K562 (cell line): Measurements from ENCODE around the gene CACNG6. TPM values are rescaled to one million over a fixed set of nuclear protein-coding genes. Genes with fewer than 3 reads are reported as not detected.

Experiments
- ATAC-seq: fragments of 200-7000 bp; cut with Tn5 transposase; 3 replicates; pipeline ENCODE4 v1.9.1; 2020; ENCODE audit warnings: moderate library complexity
- BruUV-seq: library from RNA; stranded (reverse); fragments of 400-500 nt; replicated peaks from 2 replicates; lab custom pipeline; 2021; lab: Mats Ljungman, UMichigan
- CTCF ChIA-PET: fragments of 300-600 bp; formaldehyde crosslinking; extraction: SDS; loops from one replicate; lab custom pipeline; 2021; ENCODE audit warnings: low intra/inter-chr PET ratio; lab: Yijun Ruan, JAX
- POLR2A ChIA-PET: fragments of 300-600, 350-650 bp; sonication (Branson Sonifier 250); formaldehyde crosslinking; extraction: SDS; loops from one replicate; lab custom pipeline; 2021; ENCODE audit warnings: antibody characterized with exemption, inconsistent platforms; lab: Yijun Ruan, JAX
- DNase-seq, 4 experiments: peaks; one replicate each; pipeline versions ENCODE4 v3.0.0 to v3.0.0-alpha.2; 2011 to 2018; ENCODE audit warnings: low spot score in 3 of 4, mixed read lengths in 3 of 4; ENCODE audit errors: extremely low read depth in 1 of 4
- FAIRE-seq: peaks from 2 replicates; lab custom pipeline; 2011; peaks lifted over from hg19 to GRCh38; lab: Jason Lieb, UNC
- H2AFZ ChIP-seq: 2 replicates; pipeline ENCODE4 v1.6.0; 2011; ENCODE audit warnings: low read depth, low read length, control low read depth, inconsistent platforms
- H3K27ac ChIP-seq: fragments of 200-600 bp; 3 replicates; pipeline ENCODE4 v1.8.0; 2011; ENCODE audit warnings: low read depth, mild to moderate bottlenecking, control low read depth, inconsistent platforms, low read length, moderate library complexity, mixed read lengths; ENCODE audit errors: extremely low read depth
- H3K27me3 ChIP-seq, 2 experiments: fragments of 300-600 bp in 1 of 2; 2 replicates in 1 of 2; 3 replicates in 1 of 2; pipeline versions ENCODE4 v1.6.0 to v1.8.0; 2011; ENCODE audit warnings: inconsistent platforms in 2 of 2, low read length in 2 of 2, mild to moderate bottlenecking in 1 of 2, mixed read lengths in 1 of 2, moderate library complexity in 1 of 2; ENCODE audit not compliant: control insufficient read depth in 2 of 2, insufficient read depth in 2 of 2
- H3K36me3 ChIP-seq: fragments of 300-600 bp; 3 replicates; pipeline ENCODE4 v1.8.0; 2011; ENCODE audit warnings: mild to moderate bottlenecking, low read length, inconsistent platforms; ENCODE audit not compliant: control insufficient read depth, insufficient read depth
- H3K4me1 ChIP-seq, 2 experiments: fragments of 200-600 bp in 1 of 2; replicated peaks in 1 of 2; 2 replicates in 1 of 2; 3 replicates in 1 of 2; pipeline versions ENCODE4 v1.5.1 to v1.8.0; 2011; ENCODE audit warnings: inconsistent platforms in 2 of 2, low read length in 2 of 2, mild to moderate bottlenecking in 1 of 2, mixed read lengths in 1 of 2, moderate library complexity in 1 of 2; ENCODE audit not compliant: control insufficient read depth in 2 of 2, insufficient read depth in 2 of 2
- H3K4me2 ChIP-seq: 2 replicates; pipeline ENCODE4 v1.6.1; 2011; ENCODE audit warnings: low read length, control low read depth, inconsistent platforms, mixed read lengths; ENCODE audit not compliant: insufficient read depth
- H3K4me3 ChIP-seq: fragments of 200-600 bp; sonication (generic), shearing (Covaris generic); 2 replicates; pipeline ENCODE4 v1.5.1; 2016; ENCODE audit warnings: control low read depth, inconsistent platforms
- H3K79me2 ChIP-seq: fragments of 200-600 bp; 3 replicates; pipeline ENCODE4 v1.8.0; 2011; ENCODE audit warnings: low read length, inconsistent platforms; ENCODE audit not compliant: control insufficient read depth, insufficient read depth
- H3K9ac ChIP-seq, 2 experiments: 2 replicates each; pipeline versions ENCODE4 v1.6.0 to v1.6.1; 2011; ENCODE audit warnings: low read depth in 2 of 2, low read length in 2 of 2, control low read depth in 1 of 2, inconsistent platforms in 1 of 2, mild to moderate bottlenecking in 1 of 2, mixed read lengths in 1 of 2; ENCODE audit not compliant: insufficient read depth in 1 of 2
- H3K9me1 ChIP-seq: one replicate; pipeline ENCODE4 v1.6.0; 2011; ENCODE audit warnings: inconsistent platforms, mild to moderate bottlenecking, low read length, moderate library complexity; ENCODE audit not compliant: control insufficient read depth, insufficient read depth
- H3K9me3 ChIP-seq: replicated peaks from 2 replicates; pipeline ENCODE4 v1.5.1; 2011; ENCODE audit warnings: low read depth, low read length, inconsistent platforms; ENCODE audit not compliant: control insufficient read depth, insufficient read depth
- H4K20me1 ChIP-seq: replicated peaks from 2 replicates; pipeline ENCODE4 v1.6.1; 2011; ENCODE audit warnings: low read length, inconsistent platforms, mixed read lengths; ENCODE audit not compliant: control insufficient read depth, insufficient read depth
- ELF2 ChIP-seq: fragments of 250-450 bp; sonication (Bioruptor Pico); IDR thresholded peaks from 2 replicates; pipeline ENCODE4 v1.5.0; 2021; ENCODE audit warnings: mild to moderate bottlenecking
- FOXA3 ChIP-seq, 2 experiments: fragments of 450-650 bp in 1 of 2; sonication (generic) in 1 of 2; formaldehyde crosslinking; IDR thresholded peaks in 1 of 2; conservative IDR thresholded peaks in 1 of 2; 2 replicates each; pipeline versions ENCODE4 v1.4.0 to v1.8.0; 2020 to 2022; ENCODE audit warnings: mild to moderate bottlenecking in 2 of 2, missing genetic modification reagents in 1 of 2
- HNRNPK ChIP-seq: fragments of 200-400 bp; formaldehyde crosslinking; IDR thresholded peaks from one replicate; pipeline ENCODE4 v1.6.1; 2018; ENCODE audit warnings: mild to moderate bottlenecking, low read depth, low read length; ENCODE audit not compliant: poor library complexity, severe bottlenecking
- RAD21 ChIP-seq, 2 experiments: fragments of 250-450 bp in 1 of 2; fragments of 450-650 bp in 1 of 2; sonication (Bioruptor Pico) in 1 of 2; formaldehyde crosslinking in 1 of 2; IDR thresholded peaks in 1 of 2; conservative IDR thresholded peaks in 1 of 2; 2 replicates each; pipeline versions ENCODE4 v1.4.0 to v1.8.0; 2020 to 2022; ENCODE audit warnings: mild to moderate bottlenecking in 2 of 2, moderate library complexity in 1 of 2
- REST ChIP-seq, 2 experiments: fragments of 450-650 bp; formaldehyde crosslinking in 1 of 2; IDR thresholded peaks; 2 replicates each; pipeline versions ENCODE4 v1.4.0 to v1.6.1; 2014 to 2020; ENCODE audit warnings: mild to moderate bottlenecking in 2 of 2, borderline replicate concordance in 1 of 2, low read depth in 1 of 2
- SMC3 ChIP-seq: conservative IDR thresholded peaks from 2 replicates; pipeline ENCODE4 v1.6.1; 2011; ENCODE audit warnings: low read depth, low read length, improper control_type of control experiment; ENCODE audit not compliant: insufficient read depth
- WGBS: fragments of 100-300 bp; shearing (Covaris generic); methylation state at CpG from one replicate; pipeline ENCODE4 v1.1.6; 2016; ENCODE audit warnings: low coverage, mixed read lengths; ENCODE audit not compliant: insufficient coverage; ENCODE audit errors: missing lambda C conversion rate; 5-methylcytosine and 5-hydroxymethylcytosine counted together
- in situ Hi-C: fragments of 300-500 bp; cut with MboI; formaldehyde crosslinking; loops from 4 replicates; pipeline ENCODE4 v1.15.0; 2018; ENCODE audit warnings: inconsistent platforms, mixed read lengths
- intact Hi-C: fragments of 100-400 bp; cut with micrococcal nuclease; formaldehyde crosslinking; loops from 2 replicates; pipeline ENCODE4 v1.14.2; 2022
- polyA plus RNA-seq, 8 experiments: library from polyadenylated mRNA; depleted of rRNA in 4 of 8; stranded (reverse) in 5 of 8; unstranded in 3 of 8; fragments of >200 nt; fragmentation: Nextera tagmentation in 2 of 8; fragmentation: Illumina TruSeq in 1 of 8; extraction: Ambion mirVana in 2 of 8; extraction: Trizol in 1 of 8; gene quantifications; 2 replicates each; pipeline versions ENCODE4 v1.2.1 to v1.2.3, GENCODE V29; 2011 to 2014; ENCODE audit warnings: inconsistent platforms in 1 of 8, missing spikeins in 1 of 8
- total RNA-seq, 7 experiments: library from RNA; depleted of rRNA in 6 of 7; stranded (reverse); fragments of >200 nt in 6 of 7; fragmentation: Illumina TruSeq in 2 of 7; extraction: Trizol in 2 of 7; gene quantifications; 2 replicates each; pipeline versions ENCODE4 v1.2.1 to v1.2.3, GENCODE V29; 2011 to 2021; ENCODE audit warnings: low replicate concordance in 1 of 7
- TF ChIP-seq, protein P1 (sequence below): fragments of 450-650 bp; IDR thresholded peaks from 2 replicates; pipeline ENCODE4 v1.6.1; 2016; ENCODE audit warnings: low read depth, mild to moderate bottlenecking, moderate library complexity
- TF ChIP-seq, protein P2 (sequence below), 3 experiments: IDR thresholded peaks in 2 of 3; conservative IDR thresholded peaks in 1 of 3; 2 replicates each; pipeline ENCODE4 v1.5.1; 2011 to 2012; ENCODE audit warnings: low read length in 3 of 3, mild to moderate bottlenecking in 3 of 3, control low read depth in 2 of 3, improper control_type of control experiment in 1 of 3, inconsistent platforms in 1 of 3, low read depth in 1 of 3, mixed read lengths in 1 of 3, moderate library complexity in 1 of 3; ENCODE audit not compliant: insufficient read depth in 2 of 3

The CACNG6 gene
- total and polyA plus RNA-seq, 9 of the 15 experiments (the other 6 are each of a cell fraction or from before 2014, with no cell fraction given) = not detected

GRCh38 chr19:54029930-54030490 lies 38.6 kb downstream of the CACNG6 start:
- Histone ChIP-seq H3K4me1 (peaks cover 3% of the 10 kb centered on the region in 2 experiments; a peak in 1 of 5 replicates), H3K9ac (no peak overlapping the region), H3K79me2 (no peaks in the 10 kb centered on the region), H3K4me2 (no peak overlapping the region), H3K27ac (no peak overlapping the region), H3K36me3 (no peaks in the 10 kb centered on the region), H3K4me3 (no peak overlapping the region), H2AFZ (no peak overlapping the region), H3K9me1 (no peaks in the 10 kb centered on the region), H4K20me1 (no peaks in the 10 kb centered on the region), H3K27me3 (no peaks in the 10 kb centered on the region; a peak in 1 of 5 replicates), H3K9me3 (no peaks in the 10 kb centered on the region)
- peak; percentile 60 for FAIRE-seq
- WGBS = 12% methylated on average over 7 of the region's 9 CpGs
- BruUV-seq = no TSS peak
- CTCF ChIA-PET = interaction anchor here (0.6 to 2.9 kb wide), 5 partner anchors 15 to 257 kb away, joined by 3 to 18 read pairs (median 4); no protein-coding TSS in a partner anchor
- peak; percentile 83 for ATAC-seq
- DNase-seq = peak; percentile 63 to 76 (median 64)
- TF ChIP-seq REST (IDR thresholded peaks at IDR 0.05; ENCODE audit: borderline replicate concordance) (peak; percentile 48; the same call in 1 of the 2 replicates), REST (CRISPR knock-in tag; IDR thresholded peaks at IDR 0.05; ENCODE audit: low read depth) (no peak), ELF2 (CRISPR knock-in tag) (no peak), SMC3 (peak; percentile 75), RAD21 (CRISPR knock-in tag; conservative IDR thresholded peaks at IDR 0.05 in 1 of 2, IDR thresholded peaks at IDR 0.05 in 1 of 2) (peak in 1 of 2 experiments; percentile 72; a peak in 3 of 4 replicates), HNRNPK (peak; percentile 26), FOXA3 (CRISPR knock-in tag; conservative IDR thresholded peaks at IDR 0.05 in 1 of 2, IDR thresholded peaks at IDR 0.05 in 1 of 2) (no peak)
- TF ChIP-seq, protein P1, sequence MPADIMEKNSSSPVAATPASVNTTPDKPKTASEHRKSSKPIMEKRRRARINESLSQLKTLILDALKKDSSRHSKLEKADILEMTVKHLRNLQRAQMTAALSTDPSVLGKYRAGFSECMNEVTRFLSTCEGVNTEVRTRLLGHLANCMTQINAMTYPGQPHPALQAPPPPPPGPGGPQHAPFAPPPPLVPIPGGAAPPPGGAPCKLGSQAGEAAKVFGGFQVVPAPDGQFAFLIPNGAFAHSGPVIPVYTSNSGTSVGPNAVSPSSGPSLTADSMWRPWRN = no peak
- TF ChIP-seq, protein P2, sequence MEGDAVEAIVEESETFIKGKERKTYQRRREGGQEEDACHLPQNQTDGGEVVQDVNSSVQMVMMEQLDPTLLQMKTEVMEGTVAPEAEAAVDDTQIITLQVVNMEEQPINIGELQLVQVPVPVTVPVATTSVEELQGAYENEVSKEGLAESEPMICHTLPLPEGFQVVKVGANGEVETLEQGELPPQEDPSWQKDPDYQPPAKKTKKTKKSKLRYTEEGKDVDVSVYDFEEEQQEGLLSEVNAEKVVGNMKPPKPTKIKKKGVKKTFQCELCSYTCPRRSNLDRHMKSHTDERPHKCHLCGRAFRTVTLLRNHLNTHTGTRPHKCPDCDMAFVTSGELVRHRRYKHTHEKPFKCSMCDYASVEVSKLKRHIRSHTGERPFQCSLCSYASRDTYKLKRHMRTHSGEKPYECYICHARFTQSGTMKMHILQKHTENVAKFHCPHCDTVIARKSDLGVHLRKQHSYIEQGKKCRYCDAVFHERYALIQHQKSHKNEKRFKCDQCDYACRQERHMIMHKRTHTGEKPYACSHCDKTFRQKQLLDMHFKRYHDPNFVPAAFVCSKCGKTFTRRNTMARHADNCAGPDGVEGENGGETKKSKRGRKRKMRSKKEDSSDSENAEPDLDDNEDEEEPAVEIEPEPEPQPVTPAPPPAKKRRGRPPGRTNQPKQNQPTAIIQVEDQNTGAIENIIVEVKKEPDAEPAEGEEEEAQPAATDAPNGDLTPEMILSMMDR (IDR thresholded peaks at IDR 0.05 in 2 of 3, conservative IDR thresholded peaks at IDR 0.05 in 1 of 3; ENCODE audit: insufficient read depth in 2 of 3, low read depth in 1 of 3, low read length in 3 of 3) = peak; percentile 65 to 87 (median 81)
- intact Hi-C loops = loop anchor here (5.0 kb wide), 1 partner anchor 238 kb away; no protein-coding TSS in a partner anchor
- POLR2A ChIA-PET = interaction anchor here (0.6 kb wide), 2 partner anchors 117 to 189 kb away, joined by 3 read pairs; no protein-coding TSS in a partner anchor
- in situ Hi-C loops = no loop called here
